NB4 (cell line): ENCODE measurements around the gene MYOM1.

Experiments
- CTCF ChIP-seq: IDR thresholded peaks from one replicate; pipeline ENCODE4 v1.5.1; 2012; ENCODE audit warnings: low read depth, low read length
- MYC ChIP-seq: IDR thresholded peaks from 2 replicates; pipeline ENCODE4 v1.6.1; 2011; ENCODE audit warnings: low read depth, low read length

DNA sequence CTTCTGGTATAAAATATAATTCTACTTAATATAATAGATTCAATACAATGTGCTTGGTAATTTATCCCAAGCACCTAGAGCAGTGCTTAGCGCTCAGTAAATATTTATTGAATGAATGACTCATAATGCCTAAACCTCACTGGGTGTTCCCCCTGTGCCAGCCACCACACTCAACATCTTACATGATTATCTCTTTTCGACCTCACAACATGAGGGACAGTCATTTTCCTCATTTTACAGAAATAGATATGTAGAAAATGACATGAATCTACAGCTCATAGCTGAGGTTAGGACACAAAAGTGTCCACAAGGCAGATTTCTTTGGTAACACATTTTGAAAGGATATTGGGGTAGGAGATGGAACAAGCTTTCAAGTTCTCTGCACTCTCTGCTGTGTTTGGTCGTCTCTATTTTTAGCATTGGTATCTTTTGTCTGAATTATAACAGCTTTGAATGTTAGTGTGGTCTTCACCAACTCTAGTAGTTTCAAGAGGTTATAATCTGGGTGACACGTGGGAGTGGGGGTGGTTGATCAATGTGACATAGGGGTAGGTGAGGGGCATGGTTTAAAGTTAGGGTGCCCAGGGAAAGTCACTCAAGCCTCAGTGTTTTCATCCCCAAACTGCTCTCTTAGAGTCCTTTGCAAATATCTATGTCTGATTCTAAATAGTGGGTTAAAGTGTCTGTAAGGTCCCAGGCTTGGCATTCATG, 9.8 kb downstream of the MYOM1 start:
- TF ChIP-seq CTCF (no peak), MYC (no peak)
